Measurements from ENCODE around the gene HCN1.

The HCN1 gene

DNA sequence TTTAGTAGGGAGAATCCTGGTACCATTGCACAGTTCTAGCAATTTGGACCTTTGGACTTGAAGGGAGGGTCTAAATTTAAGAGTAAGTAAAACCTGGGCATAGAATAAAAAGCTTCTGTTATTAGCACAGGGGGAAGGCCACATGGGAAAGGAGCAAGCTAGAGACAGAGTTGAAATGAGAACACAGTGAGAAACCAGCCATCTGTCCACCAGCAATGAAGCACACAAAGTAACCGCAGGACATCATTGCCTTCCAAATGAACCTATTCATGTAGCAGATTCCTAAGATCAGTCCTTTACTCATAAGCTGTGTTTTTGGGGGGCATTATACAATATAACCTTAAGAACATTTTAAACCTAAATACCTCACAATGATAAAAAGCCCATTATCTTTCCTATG is 407.4 kb downstream of the HCN1 start:
- DNase-seq (ENCODE audit: low read depth) = no peak

- DNase-seq (ENCODE audit: low read depth) = no peak
Measured at GRCh38 chr5:45284436-45284835, 411.7 kb downstream of the HCN1 start.

DNA sequence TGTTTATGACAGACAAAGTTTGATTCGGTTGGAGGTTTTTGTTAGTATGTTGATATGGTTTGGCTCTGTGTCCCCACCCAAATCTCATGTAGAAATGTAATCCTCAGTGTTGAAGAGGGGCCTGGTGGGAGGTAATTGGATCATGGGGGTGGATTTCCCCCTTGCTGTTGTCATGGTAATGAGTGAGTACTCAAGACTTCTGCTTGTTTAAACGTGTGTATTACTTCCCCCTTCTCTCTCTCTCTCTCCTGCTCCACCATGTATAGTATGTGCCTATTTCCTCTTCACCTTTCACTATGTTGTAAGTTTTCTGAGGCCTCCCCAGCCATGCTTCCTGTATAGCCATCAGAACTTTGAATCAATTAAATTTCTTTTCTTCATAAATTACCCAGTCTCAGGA is 415.1 kb downstream of the HCN1 start:
- no peak for DNase-seq (ENCODE audit: low read depth)

GRCh38 chr5:45279109-45279508 is 417.1 kb downstream of the HCN1 start:
- DNase-seq (ENCODE audit: low read depth) = no peak

DNA sequence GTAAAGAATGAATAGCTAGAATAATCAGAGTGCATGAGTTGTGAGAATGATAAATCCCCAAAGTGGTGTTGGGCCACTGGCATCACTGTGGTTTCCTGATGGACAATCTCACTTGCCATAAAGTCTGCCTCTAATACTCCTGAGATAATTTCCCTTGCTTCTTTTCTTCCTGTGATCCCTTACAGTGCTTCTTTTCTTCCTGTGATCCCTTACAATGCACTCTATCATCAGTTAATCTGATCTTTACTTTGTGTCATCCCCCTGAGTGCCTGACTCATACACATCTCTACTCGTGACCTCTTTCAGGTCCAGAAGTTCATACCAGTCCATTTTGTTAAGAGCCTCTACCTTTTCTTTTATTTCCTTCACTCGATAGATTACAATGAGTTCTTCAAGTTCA is 418.3 kb downstream of the HCN1 start:
- DNase-seq (ENCODE audit: low read depth) = no peak

DNA sequence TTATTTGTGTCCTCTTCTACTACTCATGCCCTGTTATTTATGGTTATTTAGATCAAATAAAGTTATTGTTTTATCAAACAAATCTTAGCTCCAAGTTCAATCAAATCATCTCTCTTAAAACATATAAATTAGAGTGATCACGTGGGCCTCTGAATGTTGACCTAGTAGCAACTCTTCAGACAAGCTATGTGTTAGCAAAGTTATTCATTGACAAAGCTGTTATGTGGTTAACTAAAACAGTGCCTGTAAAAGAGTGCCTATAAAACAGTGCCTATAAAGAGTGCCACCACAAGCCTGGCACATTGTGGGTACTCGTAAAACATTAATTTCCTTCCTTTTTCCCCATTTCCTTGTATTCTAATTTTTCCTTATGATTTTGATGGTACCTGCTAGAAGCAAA is 421.9 kb downstream of the HCN1 start:
- DNase-seq (ENCODE audit: low read depth) = no peak

- no peak for DNase-seq (ENCODE audit: low read depth)
Measured at GRCh38 chr5:45271626-45272025, 424.6 kb downstream of the HCN1 start.

- no peak for DNase-seq (ENCODE audit: low read depth)
Measured at GRCh38 chr5:45264447-45264846, 431.7 kb downstream of the HCN1 start.

DNA sequence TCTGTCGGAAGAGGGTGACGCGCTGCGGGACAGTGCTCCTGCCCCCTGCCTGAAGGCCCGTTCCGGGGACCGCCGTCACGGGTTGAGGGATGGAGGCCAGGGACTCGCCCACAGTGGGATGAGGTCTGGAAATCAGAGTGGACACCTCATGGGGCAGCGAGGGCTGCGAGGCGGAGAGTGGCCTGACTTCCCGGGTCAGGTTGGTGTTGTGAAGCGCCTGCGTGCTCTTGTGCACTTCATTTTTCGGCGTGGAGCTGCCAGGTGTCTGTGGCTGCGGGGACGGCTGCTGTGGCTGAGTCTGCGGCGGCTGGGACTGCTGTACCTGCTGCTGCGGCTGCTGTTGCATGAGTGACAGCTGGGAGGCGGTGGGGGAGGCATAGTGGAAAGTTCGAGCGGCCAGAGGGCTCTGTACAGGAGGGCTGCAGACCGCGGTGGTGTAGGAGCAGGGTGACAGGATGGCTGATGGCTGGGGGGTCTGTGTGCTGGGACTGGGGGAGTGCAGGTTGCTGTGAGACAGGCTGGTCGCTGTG is 434.1 kb downstream of the HCN1 start:
- no peak for DNase-seq (ENCODE audit: low read depth)

DNA sequence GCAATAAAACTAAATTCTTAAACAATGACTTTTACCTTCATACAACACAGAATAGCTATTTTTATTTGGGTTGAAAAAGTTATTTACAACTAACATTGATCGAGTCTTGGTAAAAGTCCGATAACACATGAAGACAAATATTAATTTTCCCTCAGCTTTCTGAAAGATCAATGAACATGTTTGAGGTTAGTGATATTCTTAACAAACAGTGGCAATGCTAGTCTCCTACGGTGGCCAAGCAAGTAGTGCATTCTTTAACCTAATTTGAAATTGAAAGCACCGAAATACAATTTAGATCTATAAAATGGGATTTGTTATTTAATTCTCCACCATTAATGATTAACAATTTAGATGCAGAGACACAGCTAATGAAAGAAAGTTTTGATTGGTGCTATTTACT is 435.1 kb downstream of the HCN1 start:
- DNase-seq (ENCODE audit: low read depth) = no peak

- no peak for DNase-seq (ENCODE audit: low read depth)
Measured at GRCh38 chr5:45260292-45260691, 435.9 kb downstream of the HCN1 start.

- DNase-seq (ENCODE audit: low read depth) = no peak
Measured at GRCh38 chr5:45252978-45253377, 443.2 kb downstream of the HCN1 start.

GRCh38 chr5:45252541-45252940 is 443.6 kb downstream of the HCN1 start:
- no peak for DNase-seq (ENCODE audit: low read depth)

- no peak for DNase-seq (ENCODE audit: low read depth)
Measured at GRCh38 chr5:45225571-45226031, 470.6 kb downstream of the HCN1 start.

GRCh38 chr5:45205403-45205961 is 490.7 kb downstream of the HCN1 start:
- no peak for DNase-seq (ENCODE audit: low read depth)
